Stomach (tissue), 4 donors: Measurements from ENCODE around the gene TRPM3.

Experiments
- EP300 ChIP-seq: sonication (generic); formaldehyde crosslinking; IDR thresholded peaks from one replicate; pipeline ENCODE4 v1.6.1; 2017; ENCODE audit warnings: antibody characterized with exemption
- POLR2A ChIP-seq, 4 donors: fragments of 450-650 bp; IDR thresholded peaks; one replicate each; pipeline ENCODE4 v1.6.1; 2016; ENCODE audit warnings: antibody characterized with exemption in 4 of 4, control low read depth in 2 of 4, mild to moderate bottlenecking in 1 of 4, moderate library complexity in 1 of 4
- POLR2AphosphoS5 ChIP-seq, 3 donors: sonication (generic); formaldehyde crosslinking; IDR thresholded peaks; one replicate each; pipeline ENCODE4 v1.6.1; 2016; ENCODE audit warnings: antibody characterized with exemption in 3 of 3
- TF ChIP-seq, protein P1 (sequence below), 7 experiments: fragments of 450-650 bp in 4 of 7; fragments of 200-600 bp in 3 of 7; sonication (generic) in 3 of 7; IDR thresholded peaks; one replicate each; pipeline ENCODE4 v1.5.1; 2016 to 2019; ENCODE audit warnings: antibody characterized with exemption in 7 of 7, control low read depth in 2 of 7, mild to moderate bottlenecking in 1 of 7

DNA sequence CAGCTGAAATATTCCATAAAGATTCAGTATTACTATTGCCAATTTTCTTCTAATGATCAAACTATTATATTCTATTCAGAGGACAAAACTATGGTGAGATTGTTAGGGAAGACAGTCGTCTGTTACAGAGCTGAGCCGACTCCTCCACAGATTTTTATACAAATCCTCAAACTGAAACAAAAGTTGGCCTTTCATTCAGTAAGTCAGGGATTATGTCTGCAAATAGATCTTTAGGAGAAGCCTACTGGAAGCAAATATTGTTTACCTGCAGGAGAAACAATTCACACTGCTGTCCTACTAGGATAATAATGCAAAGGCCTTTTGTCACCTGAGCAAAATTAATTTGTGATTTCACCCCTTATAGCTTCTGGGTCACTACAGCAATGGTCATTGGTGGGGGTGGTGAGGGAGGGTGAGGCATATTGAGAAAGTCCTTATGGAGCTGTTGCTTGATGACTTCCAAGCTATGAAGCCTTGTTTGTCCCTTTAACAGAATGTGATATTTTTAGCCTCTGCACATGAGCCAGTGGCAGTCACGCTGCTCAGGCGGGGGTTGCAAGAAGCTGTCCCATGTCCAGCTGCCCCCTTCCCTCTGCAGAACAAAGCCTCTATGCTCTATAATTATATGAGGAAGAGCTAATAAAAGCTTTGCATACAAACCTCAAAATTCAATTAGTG lies 506.5 kb downstream of the TRPM3 start:
- TF ChIP-seq POLR2A (IDR thresholded peaks at IDR 0.05) (no peak), EP300 (no peak), POLR2AphosphoS5 (IDR thresholded peaks at IDR 0.05) (no peak)
- TF ChIP-seq, protein P1, sequence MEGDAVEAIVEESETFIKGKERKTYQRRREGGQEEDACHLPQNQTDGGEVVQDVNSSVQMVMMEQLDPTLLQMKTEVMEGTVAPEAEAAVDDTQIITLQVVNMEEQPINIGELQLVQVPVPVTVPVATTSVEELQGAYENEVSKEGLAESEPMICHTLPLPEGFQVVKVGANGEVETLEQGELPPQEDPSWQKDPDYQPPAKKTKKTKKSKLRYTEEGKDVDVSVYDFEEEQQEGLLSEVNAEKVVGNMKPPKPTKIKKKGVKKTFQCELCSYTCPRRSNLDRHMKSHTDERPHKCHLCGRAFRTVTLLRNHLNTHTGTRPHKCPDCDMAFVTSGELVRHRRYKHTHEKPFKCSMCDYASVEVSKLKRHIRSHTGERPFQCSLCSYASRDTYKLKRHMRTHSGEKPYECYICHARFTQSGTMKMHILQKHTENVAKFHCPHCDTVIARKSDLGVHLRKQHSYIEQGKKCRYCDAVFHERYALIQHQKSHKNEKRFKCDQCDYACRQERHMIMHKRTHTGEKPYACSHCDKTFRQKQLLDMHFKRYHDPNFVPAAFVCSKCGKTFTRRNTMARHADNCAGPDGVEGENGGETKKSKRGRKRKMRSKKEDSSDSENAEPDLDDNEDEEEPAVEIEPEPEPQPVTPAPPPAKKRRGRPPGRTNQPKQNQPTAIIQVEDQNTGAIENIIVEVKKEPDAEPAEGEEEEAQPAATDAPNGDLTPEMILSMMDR (IDR thresholded peaks at IDR 0.05): no peak
